Smooth muscle cell of the pulmonary artery (primary cell): ENCODE measurements around the gene C4orf17. TPM values are rescaled to one million over a fixed set of nuclear protein-coding genes. Genes with fewer than 3 reads are reported as not detected.

Experiments
- total RNA-seq: library from RNA; depleted of rRNA; stranded (reverse); fragments of >200 nt; gene quantifications from 2 replicates; pipeline ENCODE4 v1.2.3, GENCODE V29; 2014

Gene C4orf17
- not detected in 2 replicates for total RNA-seq

DNA sequence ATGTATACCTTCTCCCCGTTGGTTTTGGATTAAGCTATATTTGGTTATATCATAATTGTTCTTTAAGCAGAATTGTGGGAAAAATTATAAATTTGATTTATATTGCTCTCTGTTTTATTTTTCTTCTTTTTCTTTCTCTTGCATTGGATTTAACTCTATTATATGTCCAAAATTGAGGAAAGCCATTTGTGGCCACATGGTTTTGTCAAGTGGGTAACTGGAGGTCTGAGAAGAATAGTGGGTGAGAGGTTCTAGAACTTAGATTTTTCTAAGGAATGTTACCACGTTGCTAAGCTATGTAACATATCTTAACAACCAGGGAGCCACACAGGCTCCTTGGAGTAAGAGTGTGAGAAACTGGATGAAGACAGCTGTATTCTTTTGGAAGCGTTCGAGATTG is at the start of gene C4orf17:
TSS of gene C4orf17 (plus strand) at position 301 of the 400 bp plus-strand sequence. CDS start 2,061 bp downstream, outside the sequence.

DNA sequence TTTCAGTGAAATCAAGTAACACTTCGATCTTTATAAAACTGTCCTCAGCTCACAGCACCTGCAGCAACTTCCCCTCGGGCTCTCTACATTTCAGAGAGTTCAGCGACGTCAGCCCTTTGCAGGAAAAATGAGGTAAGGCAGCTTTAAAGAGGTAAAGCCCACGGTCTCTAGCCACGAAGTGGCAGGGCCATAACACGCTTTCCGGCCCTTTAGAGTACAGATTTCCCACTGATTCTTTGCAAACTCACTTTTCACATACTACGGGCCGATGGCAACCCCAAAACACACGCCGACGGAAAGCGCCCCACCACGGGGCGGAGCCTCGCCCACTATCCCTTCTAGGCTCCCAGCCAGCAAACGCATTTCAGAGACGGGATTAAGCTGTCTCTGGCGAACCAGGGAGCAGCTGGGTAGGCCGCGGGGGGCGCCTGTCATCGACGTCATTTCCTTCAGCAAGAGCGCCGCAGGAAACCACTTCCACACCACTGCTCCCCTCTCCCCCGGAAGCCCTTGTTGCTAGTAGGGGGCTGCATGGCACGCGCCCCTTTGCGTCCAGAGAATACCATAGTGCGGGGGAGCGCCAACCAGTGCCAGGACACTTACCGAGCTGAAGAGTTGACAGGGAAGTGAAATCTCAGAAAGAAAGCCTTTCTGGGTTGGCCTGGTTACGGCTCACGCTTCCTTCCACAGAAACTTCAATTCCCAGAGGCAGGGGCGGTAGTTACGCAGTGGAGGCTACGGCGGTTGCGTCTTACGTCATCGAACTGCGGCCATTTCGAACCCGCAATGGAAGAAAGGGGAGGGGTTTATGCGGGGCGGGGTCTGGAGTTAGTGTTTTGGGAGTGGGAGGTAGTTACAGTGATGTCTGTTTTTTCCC is 52.7 kb downstream of the C4orf17 start, which contains the start of gene TRMT10A:
TSS of gene TRMT10A (minus strand) at position 730 of the 877 bp plus-strand sequence. CDS start 4,701 bp downstream, outside the sequence.

DNA sequence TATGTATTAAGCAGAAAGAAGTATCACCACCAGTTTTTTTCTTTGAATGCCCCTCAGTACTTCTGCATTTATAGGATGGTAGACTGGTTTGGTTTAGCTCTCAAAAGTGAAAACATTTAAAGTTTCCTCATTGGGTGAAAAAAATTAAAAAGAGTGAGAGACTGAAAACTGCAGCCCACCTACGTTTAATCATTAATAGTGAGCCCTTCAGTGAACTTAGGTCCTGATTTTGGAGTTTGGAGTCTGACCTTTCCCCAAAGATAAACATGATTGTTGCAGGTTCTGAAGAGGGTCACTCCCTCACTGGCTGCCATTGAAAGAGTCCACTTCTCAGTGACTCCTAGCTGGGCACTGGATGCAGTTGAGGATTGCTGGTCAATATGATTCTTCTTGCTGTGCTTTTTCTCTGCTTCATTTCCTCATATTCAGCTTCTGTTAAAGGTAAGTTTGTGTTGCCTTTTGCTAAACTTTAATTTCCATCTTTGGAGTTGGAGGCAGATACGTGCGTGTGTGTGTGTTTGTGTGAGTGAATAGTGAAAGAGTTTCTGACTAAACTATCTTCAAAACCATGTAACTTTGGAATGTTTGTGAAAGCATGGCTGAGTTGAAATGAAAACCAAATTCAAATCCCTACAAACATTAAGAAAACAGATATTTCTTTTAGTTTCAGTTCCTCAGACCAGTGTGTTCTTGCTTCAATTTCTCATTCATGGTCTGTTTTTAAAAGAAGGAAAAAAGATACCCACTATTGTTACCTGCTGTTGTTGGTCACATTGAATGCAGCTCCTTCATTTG is 63.9 kb downstream of the C4orf17 start, which contains the start of gene MTTP:
TSS of gene MTTP (plus strand) at position 295 of the 795 bp plus-strand sequence. CDS start at position 381, 86 bp downstream.

Other genes starting within 250 kb of the C4orf17 start
- not detected in 2 replicates for gene ADH1A, start 220.0 kb upstream of the C4orf17 start, total RNA-seq
- gene ADH1B, start 189.6 kb upstream of the C4orf17 start, total RNA-seq = 22.1 and 685 TPM in 2 replicates
- 0.07 and 0.23 TPM in 2 replicates for gene ADH1C, start 158.3 kb upstream of the C4orf17 start, total RNA-seq
- gene ADH7, start 75.7 kb upstream of the C4orf17 start, total RNA-seq = not detected in 2 replicates
- gene TRMT10A, start 53.0 kb downstream of the C4orf17 start, total RNA-seq = 5.8 and 7.4 TPM in 2 replicates
- 0.33 TPM in 1 of 2 replicates, not detected in the other for gene MTTP, start 63.8 kb downstream of the C4orf17 start, total RNA-seq
- gene C4orf54, start 146.8 kb downstream of the C4orf17 start, total RNA-seq = not detected in 2 replicates